Colon (tissue), 2 donors: Measurements from ENCODE around the gene CIITA.
"Not testable (repeated sequence)": the region's sequence is repeated elsewhere in the genome, so short reads cannot be mapped to it uniquely, and the experiment has no call there.

Source experiments
- FAIRE-seq: peaks from 2 replicates; lab custom pipeline; 2012; peaks lifted over from hg19 to GRCh38; lab: Jason Lieb, UNC
- donor health status: control.
- donor health status: control.

Gene CIITA

GRCh38 chr16:10918294-10919002, 41.4 kb downstream of the CIITA start:
- FAIRE-seq = no peak

- FAIRE-seq = no peak
Measured at GRCh38 chr16:10919003-10919351, 42.0 kb downstream of the CIITA start.

GRCh38 chr16:10920726-10921427, 43.9 kb downstream of the CIITA start:
- no peak for FAIRE-seq

- FAIRE-seq = no peak
Measured at GRCh38 chr16:10921536-10922327, 44.7 kb downstream of the CIITA start.

GRCh38 chr16:10922328-10923145, 45.5 kb downstream of the CIITA start:
- no peak for FAIRE-seq

GRCh38 chr16:10923146-10923649, 46.2 kb downstream of the CIITA start:
- FAIRE-seq = no peak

- no peak for FAIRE-seq
Measured at GRCh38 chr16:10923650-10924214, 46.7 kb downstream of the CIITA start.

- not testable (repeated sequence) for FAIRE-seq
Measured at GRCh38 chr16:10925285-10925684, 48.3 kb downstream of the CIITA start.

GRCh38 chr16:10926094-10926493, 49.1 kb downstream of the CIITA start:
- no peak for FAIRE-seq

- FAIRE-seq = no peak
Measured at GRCh38 chr16:10926867-10927266, 49.9 kb downstream of the CIITA start.

- FAIRE-seq = no peak
Measured at GRCh38 chr16:10927497-10928112, 50.6 kb downstream of the CIITA start.

- FAIRE-seq = not testable (repeated sequence)
Measured at GRCh38 chr16:10929097-10929496, 52.1 kb downstream of the CIITA start.

GRCh38 chr16:10929853-10930754, 53.1 kb downstream of the CIITA start:
- FAIRE-seq = no peak

- no peak for FAIRE-seq
Measured at GRCh38 chr16:10930755-10931093, 53.7 kb downstream of the CIITA start.

- no peak for FAIRE-seq
Measured at GRCh38 chr16:10931134-10931533, 54.1 kb downstream of the CIITA start.

GRCh38 chr16:10931977-10932632, 55.1 kb downstream of the CIITA start:
- FAIRE-seq = no peak

- no peak for FAIRE-seq
Measured at GRCh38 chr16:10932959-10933710, 56.1 kb downstream of the CIITA start.

GRCh38 chr16:10933865-10934264, 56.9 kb downstream of the CIITA start:
- FAIRE-seq = no peak
